SK-N-SH (cell line): Measurements from ENCODE around the gene SNCG. TPM values are rescaled to one million over a fixed set of nuclear protein-coding genes. Genes with fewer than 3 reads are reported as not detected.

Experiments
- CTCF ChIA-PET: fragments of 300-600, 350-600 bp; formaldehyde crosslinking; extraction: SDS; loops from one replicate; lab custom pipeline; 2021; lab: Yijun Ruan, JAX
- POLR2A ChIA-PET: fragments of 350-600 bp; sonication (Branson Sonifier 250); formaldehyde crosslinking; extraction: SDS; loops from one replicate; lab custom pipeline; 2020; ENCODE audit warnings: antibody characterized with exemption, inconsistent platforms; lab: Yijun Ruan, JAX
- DNase-seq: peaks from one replicate; pipeline ENCODE4 v3.0.0; 2012
- H2AFZ ChIP-seq: fragments of 200-600 bp; sonication (generic); 2 replicates; pipeline ENCODE4 v1.8.1; 2016; ENCODE audit warnings: antibody characterized with exemption, mild to moderate bottlenecking, low read depth
- H3F3A ChIP-seq: fragments of 200-600 bp; sonication (generic); replicated peaks from 2 replicates; pipeline ENCODE3; 2016; ENCODE audit warnings: antibody characterized with exemption, mild to moderate bottlenecking; ENCODE audit not compliant: insufficient read depth
- H3K27ac ChIP-seq, 2 experiments: fragments of 200-500 bp in 1 of 2; fragments of 200-600 bp in 1 of 2; sonication (Bioruptor generic) in 1 of 2; sonication (generic), shearing (Covaris generic) in 1 of 2; 2 replicates each; pipeline versions ENCODE4 v1.5.1 to v1.6.1; 2014 to 2016; ENCODE audit warnings: low read depth in 2 of 2, inconsistent platforms in 1 of 2, low read length in 1 of 2, mild to moderate bottlenecking in 1 of 2, mixed read lengths in 1 of 2
- H3K27me3 ChIP-seq: fragments of 200-600 bp; sonication (generic), shearing (Covaris generic); 2 replicates; pipeline ENCODE4 v1.6.1; 2016; ENCODE audit warnings: mixed run types; ENCODE audit not compliant: insufficient read depth
- H3K36me3 ChIP-seq, 2 experiments: fragments of 200-500 bp in 1 of 2; fragments of 200-600 bp in 1 of 2; sonication (Bioruptor generic) in 1 of 2; sonication (generic) in 1 of 2; replicated peaks in 1 of 2; 2 replicates each; pipeline versions ENCODE3 to v1.5.1; 2014 to 2016; ENCODE audit warnings: low read length in 1 of 2, mild to moderate bottlenecking in 1 of 2; ENCODE audit not compliant: insufficient read depth in 2 of 2, control insufficient read depth in 1 of 2
- H3K4me1 ChIP-seq, 2 experiments: fragments of 200-500 bp in 1 of 2; fragments of 200-600 bp in 1 of 2; sonication (Bioruptor generic) in 1 of 2; sonication (generic), shearing (Covaris generic) in 1 of 2; 2 replicates each; pipeline versions ENCODE4 v1.5.1 to v1.6.1; 2014 to 2016; ENCODE audit warnings: low read depth in 1 of 2, low read length in 1 of 2, mixed run types in 1 of 2; ENCODE audit not compliant: insufficient read depth in 2 of 2, control insufficient read depth in 1 of 2
- H3K4me2 ChIP-seq: fragments of 200-600 bp; sonication (generic), shearing (Covaris generic); 2 replicates; pipeline ENCODE4 v1.6.1; 2017; ENCODE audit warnings: mixed run types
- H3K4me3 ChIP-seq, 2 experiments: fragments of 200-500 bp in 1 of 2; fragments of 200-600 bp in 1 of 2; sonication (Bioruptor generic) in 1 of 2; sonication (generic), shearing (Covaris generic) in 1 of 2; 2 replicates each; pipeline versions ENCODE4 v1.5.1 to v1.8.1; 2014 to 2016; ENCODE audit warnings: low read depth in 2 of 2, inconsistent platforms in 1 of 2, low read length in 1 of 2, mild to moderate bottlenecking in 1 of 2, mixed read lengths in 1 of 2, moderate library complexity in 1 of 2
- H3K79me2 ChIP-seq: fragments of 200-600 bp; sonication (generic); 2 replicates; pipeline ENCODE4 v1.8.1; 2017; ENCODE audit warnings: mild to moderate bottlenecking; ENCODE audit not compliant: insufficient read depth
- H3K9ac ChIP-seq: fragments of 200-600 bp; sonication (generic); 2 replicates; pipeline ENCODE4 v1.6.1; 2017; ENCODE audit warnings: mixed run types
- H3K9me2 ChIP-seq: fragments of 200-600 bp; sonication (generic); 2 replicates; pipeline ENCODE4 v1.6.1; 2017; ENCODE audit warnings: mixed run types
- H3K9me3 ChIP-seq: fragments of 200-600 bp; sonication (generic); 2 replicates; pipeline ENCODE4 v1.6.1; 2017; ENCODE audit warnings: mixed run types, mild to moderate bottlenecking, moderate library complexity
- H4K20me1 ChIP-seq: fragments of 200-600 bp; sonication (generic); 2 replicates; pipeline ENCODE4 v1.6.1; 2017; ENCODE audit warnings: mild to moderate bottlenecking, mixed run types; ENCODE audit not compliant: insufficient read depth
- EP300 ChIP-seq, 2 experiments: IDR thresholded peaks; 2 replicates each; pipeline versions ENCODE4 v1.4.0 to v1.6.1; 2012; ENCODE audit warnings: borderline replicate concordance in 1 of 2, low read depth in 1 of 2, low read length in 1 of 2
- FOXM1 ChIP-seq: IDR thresholded peaks from 2 replicates; pipeline ENCODE4 v1.4.0; 2012; ENCODE audit warnings: low read depth, mild to moderate bottlenecking
- GATA2 ChIP-seq: sonication (generic); formaldehyde crosslinking; IDR thresholded peaks from 2 replicates; pipeline ENCODE4 v1.5.0; 2020; ENCODE audit warnings: mild to moderate bottlenecking, missing genetic modification reagents
- MXI1 ChIP-seq: IDR thresholded peaks from 2 replicates; pipeline ENCODE4 v1.6.1; 2012; ENCODE audit warnings: mild to moderate bottlenecking, low read depth, low read length, improper control_type of control experiment
- NRF1 ChIP-seq: IDR thresholded peaks from 2 replicates; pipeline ENCODE4 v1.6.1; 2012; ENCODE audit warnings: low read depth, mild to moderate bottlenecking, low read length
- POLR2AphosphoS5 ChIP-seq: IDR thresholded peaks from 2 replicates; pipeline ENCODE4 v1.6.1; 2012; ENCODE audit warnings: low read depth, low read length
- RAD21 ChIP-seq: IDR thresholded peaks from 2 replicates; pipeline ENCODE4 v1.6.1; 2012; ENCODE audit warnings: mild to moderate bottlenecking, low read length
- RCOR1 ChIP-seq: fragments of 150-350 bp; IDR thresholded peaks from 2 replicates; pipeline ENCODE4 v1.6.1; 2017; ENCODE audit warnings: antibody characterized with exemption, low read length
- RXRA ChIP-seq: IDR thresholded peaks from 2 replicates; pipeline ENCODE4 v1.4.0; 2012; ENCODE audit warnings: low read depth, mild to moderate bottlenecking, borderline replicate concordance
- SIN3A ChIP-seq: IDR thresholded peaks from 2 replicates; pipeline ENCODE4 v1.6.1; 2012; ENCODE audit warnings: low read depth, mild to moderate bottlenecking, low read length, moderate library complexity, borderline replicate concordance
- SMC3 ChIP-seq: IDR thresholded peaks from 2 replicates; pipeline ENCODE4 v1.6.1; 2012; ENCODE audit warnings: low read depth, low read length, improper control_type of control experiment
- USF1 ChIP-seq: IDR thresholded peaks from 2 replicates; pipeline ENCODE4 v1.4.0; 2012; ENCODE audit warnings: low read depth, borderline replicate concordance
- WGBS: methylation state at CpG from one replicate; pipeline ENCODE4 v1.1.6; 2017; ENCODE audit warnings: low lambda C conversion rate; 5-methylcytosine and 5-hydroxymethylcytosine counted together
- polyA plus RNA-seq, 3 experiments: library from polyadenylated mRNA; depleted of rRNA; stranded (reverse); fragments of >200 nt; gene quantifications; 2 replicates each; pipeline ENCODE4 v1.2.3, GENCODE V29; 2012
- TF ChIP-seq, protein P1 (sequence below): IDR thresholded peaks from 2 replicates; pipeline ENCODE4; 2012
- TF ChIP-seq, protein P2 (sequence below): fragments of 200-600 bp; sonication (generic); IDR thresholded peaks from 2 replicates; pipeline ENCODE4 v1.6.1; 2017; ENCODE audit warnings: antibody characterized with exemption, mild to moderate bottlenecking, moderate library complexity

SNCG gene
- polyA plus RNA-seq, 1 of the 3 experiments (the other 2 are of a cell fraction): 4.3 TPM

- H3K4me2 ChIP-seq: no peak overlapping the region
- 91% methylated on average over 2 of the region's 2 CpGs for WGBS
Measured at GRCh38 chr10:86964847-86965190, 6.4 kb downstream of the SNCG start.

GRCh38 chr10:86965986-86966654, 7.7 kb downstream of the SNCG start:
- Histone ChIP-seq H2AFZ (no peak overlapping the region), H3K4me2 (no peak overlapping the region), H3K4me1 (peaks cover 0 to 6% of the 10 kb centered on the region in 2 experiments; a peak in 1 of 4 replicates), H3K36me3 (no peaks in the 10 kb centered on the region), H4K20me1 (no peaks in the 10 kb centered on the region), H3K9me3 (no peaks in the 10 kb centered on the region), H3K9ac (no peak overlapping the region), H3K79me2 (no peaks in the 10 kb centered on the region), H3F3A (no peaks in the 10 kb centered on the region), H3K27me3 (no peaks in the 10 kb centered on the region), H3K27ac (no peak overlapping the region), H3K4me3 (no peak overlapping the region; a peak in 1 of 4 replicates), H3K9me2 (no peaks in the 10 kb centered on the region)
- no peak for DNase-seq
- CTCF ChIA-PET: interaction anchor here (0.7 to 3.3 kb wide), 11 partner anchors 10 to 294 kb away, joined by 3 to 23 read pairs (median 3); no protein-coding TSS in a partner anchor
- POLR2A ChIA-PET: no interaction called here
- TF ChIP-seq FOXM1 (no peak), SMC3 (no peak), GATA2 (CRISPR knock-in tag) (no peak)
- WGBS: 91% methylated on average over 10 of the region's 11 CpGs

More at GRCh38 chr10:86964847-86965190, 6.4 kb downstream of the SNCG start:
- Histone ChIP-seq H3K79me2 (no peaks in the 10 kb centered on the region), H3K9me3 (no peaks in the 10 kb centered on the region), H2AFZ (no peak overlapping the region), H3K4me1 (peaks cover 0 to 6% of the 10 kb centered on the region in 2 experiments; a peak in 1 of 4 replicates), H3K4me3 (no peak overlapping the region), H3K27ac (no peak overlapping the region), H3K9me2 (no peaks in the 10 kb centered on the region), H3K36me3 (no peaks in the 10 kb centered on the region), H4K20me1 (no peaks in the 10 kb centered on the region), H3K9ac (no peak overlapping the region), H3K27me3 (no peaks in the 10 kb centered on the region), H3F3A (no peaks in the 10 kb centered on the region)
- POLR2A ChIA-PET: no interaction called here
- TF ChIP-seq RCOR1 (no peak), EP300 (IDR thresholded peaks at IDR 0.05; ENCODE audit: borderline replicate concordance in 1 of 2, low read depth in 1 of 2, low read length in 1 of 2) (no peak), FOXM1 (no peak), MXI1 (no peak), USF1 (no peak), RXRA (no peak), NRF1 (no peak), RAD21 (no peak), SIN3A (no peak), POLR2AphosphoS5 (no peak)
- TF ChIP-seq, protein P1, sequence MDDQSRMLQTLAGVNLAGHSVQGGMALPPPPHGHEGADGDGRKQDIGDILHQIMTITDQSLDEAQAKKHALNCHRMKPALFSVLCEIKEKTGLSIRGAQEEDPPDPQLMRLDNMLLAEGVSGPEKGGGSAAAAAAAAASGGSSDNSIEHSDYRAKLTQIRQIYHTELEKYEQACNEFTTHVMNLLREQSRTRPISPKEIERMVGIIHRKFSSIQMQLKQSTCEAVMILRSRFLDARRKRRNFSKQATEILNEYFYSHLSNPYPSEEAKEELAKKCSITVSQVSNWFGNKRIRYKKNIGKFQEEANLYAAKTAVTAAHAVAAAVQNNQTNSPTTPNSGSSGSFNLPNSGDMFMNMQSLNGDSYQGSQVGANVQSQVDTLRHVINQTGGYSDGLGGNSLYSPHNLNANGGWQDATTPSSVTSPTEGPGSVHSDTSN: no peak
- TF ChIP-seq, protein P2, sequence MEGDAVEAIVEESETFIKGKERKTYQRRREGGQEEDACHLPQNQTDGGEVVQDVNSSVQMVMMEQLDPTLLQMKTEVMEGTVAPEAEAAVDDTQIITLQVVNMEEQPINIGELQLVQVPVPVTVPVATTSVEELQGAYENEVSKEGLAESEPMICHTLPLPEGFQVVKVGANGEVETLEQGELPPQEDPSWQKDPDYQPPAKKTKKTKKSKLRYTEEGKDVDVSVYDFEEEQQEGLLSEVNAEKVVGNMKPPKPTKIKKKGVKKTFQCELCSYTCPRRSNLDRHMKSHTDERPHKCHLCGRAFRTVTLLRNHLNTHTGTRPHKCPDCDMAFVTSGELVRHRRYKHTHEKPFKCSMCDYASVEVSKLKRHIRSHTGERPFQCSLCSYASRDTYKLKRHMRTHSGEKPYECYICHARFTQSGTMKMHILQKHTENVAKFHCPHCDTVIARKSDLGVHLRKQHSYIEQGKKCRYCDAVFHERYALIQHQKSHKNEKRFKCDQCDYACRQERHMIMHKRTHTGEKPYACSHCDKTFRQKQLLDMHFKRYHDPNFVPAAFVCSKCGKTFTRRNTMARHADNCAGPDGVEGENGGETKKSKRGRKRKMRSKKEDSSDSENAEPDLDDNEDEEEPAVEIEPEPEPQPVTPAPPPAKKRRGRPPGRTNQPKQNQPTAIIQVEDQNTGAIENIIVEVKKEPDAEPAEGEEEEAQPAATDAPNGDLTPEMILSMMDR: no peak
- CTCF ChIA-PET: interaction anchor here (3.3 kb wide), 1 partner anchor 26 kb away, joined by 23 read pairs; no protein-coding TSS in a partner anchor
- DNase-seq: no peak
